DND-41 (cell line): ENCODE data around the gene ERC2.

Experiments used
- EZH2 ChIP-seq: IDR thresholded peaks from 3 replicates; pipeline ENCODE4 v1.6.1; 2012; ENCODE audit warnings: borderline replicate concordance, low read depth, mild to moderate bottlenecking, moderate library complexity, low read length, inconsistent platforms; ENCODE audit not compliant: severe bottlenecking
- TF ChIP-seq, protein P1 (sequence below): IDR thresholded peaks from 2 replicates; pipeline ENCODE4 v1.5.1; 2012; ENCODE audit warnings: borderline replicate concordance, low read length, moderate library complexity, mild to moderate bottlenecking; ENCODE audit not compliant: poor library complexity, severe bottlenecking; ENCODE audit errors: extremely low read depth

DNA sequence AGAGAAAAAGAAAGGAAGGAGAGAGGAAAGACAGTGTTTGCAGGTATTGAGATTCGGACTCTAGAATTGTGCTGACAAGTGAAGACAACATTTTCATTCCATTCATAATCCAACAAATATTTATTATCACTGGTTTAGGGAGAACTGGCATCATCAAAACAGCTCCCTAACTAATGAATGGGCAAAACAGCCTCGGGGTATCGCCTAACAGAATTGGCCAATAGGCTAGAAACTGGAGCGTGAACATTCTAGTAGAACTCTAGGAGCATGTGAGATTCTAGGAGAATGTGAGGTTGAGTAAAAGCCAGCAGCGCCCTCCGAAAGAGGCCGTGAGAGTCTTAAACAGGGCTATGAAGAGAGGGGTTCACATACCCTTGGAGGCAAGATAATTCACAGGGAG is 759.3 kb downstream of the ERC2 start:
- TF ChIP-seq, protein P1, sequence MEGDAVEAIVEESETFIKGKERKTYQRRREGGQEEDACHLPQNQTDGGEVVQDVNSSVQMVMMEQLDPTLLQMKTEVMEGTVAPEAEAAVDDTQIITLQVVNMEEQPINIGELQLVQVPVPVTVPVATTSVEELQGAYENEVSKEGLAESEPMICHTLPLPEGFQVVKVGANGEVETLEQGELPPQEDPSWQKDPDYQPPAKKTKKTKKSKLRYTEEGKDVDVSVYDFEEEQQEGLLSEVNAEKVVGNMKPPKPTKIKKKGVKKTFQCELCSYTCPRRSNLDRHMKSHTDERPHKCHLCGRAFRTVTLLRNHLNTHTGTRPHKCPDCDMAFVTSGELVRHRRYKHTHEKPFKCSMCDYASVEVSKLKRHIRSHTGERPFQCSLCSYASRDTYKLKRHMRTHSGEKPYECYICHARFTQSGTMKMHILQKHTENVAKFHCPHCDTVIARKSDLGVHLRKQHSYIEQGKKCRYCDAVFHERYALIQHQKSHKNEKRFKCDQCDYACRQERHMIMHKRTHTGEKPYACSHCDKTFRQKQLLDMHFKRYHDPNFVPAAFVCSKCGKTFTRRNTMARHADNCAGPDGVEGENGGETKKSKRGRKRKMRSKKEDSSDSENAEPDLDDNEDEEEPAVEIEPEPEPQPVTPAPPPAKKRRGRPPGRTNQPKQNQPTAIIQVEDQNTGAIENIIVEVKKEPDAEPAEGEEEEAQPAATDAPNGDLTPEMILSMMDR, result no peak
- TF ChIP-seq EZH2, result no peak
